ENCODE measurements around the gene AP2A2. TPM values are rescaled to one million over a fixed set of nuclear protein-coding genes. Genes with fewer than 3 reads are reported as not detected.
A peak's percentile ranks its signal among the peaks of the same experiment; 100 is the strongest.

The AP2A2 gene
- total and polyA plus RNA-seq, 5 donors: 22.4 to 55.0 (median 48.9) TPM

DNA sequence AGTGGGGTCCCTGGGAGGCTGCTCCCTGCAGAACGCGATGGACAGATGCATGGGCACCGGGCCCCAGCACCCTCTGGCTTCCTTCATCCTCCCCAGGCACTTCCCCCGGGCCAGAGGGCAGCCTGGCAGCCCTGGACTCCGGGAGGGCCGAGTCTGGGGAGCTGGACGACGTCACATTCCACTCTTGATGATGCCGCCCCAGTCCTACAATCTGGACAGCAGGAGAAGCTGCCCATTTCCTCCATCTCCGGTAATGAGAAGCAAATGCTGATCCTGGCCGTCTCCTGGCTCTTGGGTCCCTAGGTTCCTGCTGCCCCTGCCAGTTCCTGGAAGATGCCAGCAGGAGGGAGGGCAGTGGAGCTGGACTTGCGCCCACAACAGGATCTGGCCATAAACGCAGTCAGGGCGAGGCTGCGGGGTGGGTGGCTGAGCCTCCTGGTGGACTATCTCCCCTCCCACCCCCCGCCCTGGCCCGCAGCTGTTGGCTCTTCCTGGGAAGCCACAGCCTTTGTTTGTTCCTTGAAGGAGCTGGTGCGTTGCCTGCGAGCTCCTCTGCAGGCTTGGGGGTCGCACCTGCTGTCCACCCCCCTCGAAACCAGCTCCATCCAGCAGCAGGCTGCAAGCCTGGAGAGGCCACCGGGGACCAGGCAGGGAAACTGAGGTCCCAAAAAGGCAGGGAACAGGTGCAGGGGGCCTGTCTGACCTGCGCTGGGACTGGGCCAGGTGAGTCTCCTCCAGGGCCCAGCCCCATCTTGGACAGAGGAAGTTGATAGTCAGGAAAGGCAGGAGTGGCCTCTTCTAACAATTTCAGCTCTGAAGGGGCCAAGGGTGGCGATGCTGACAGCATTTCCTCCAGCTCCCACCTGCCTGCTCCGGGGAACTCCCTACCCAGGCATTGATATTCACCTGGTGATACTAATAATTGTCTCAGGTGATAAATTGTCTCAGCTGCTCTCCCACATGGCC, 128.8 kb downstream of the AP2A2 start:
- Histone ChIP-seq H3K9me3 (ENCODE audit: control insufficient read depth, low read length) (no peaks in the 10 kb centered on the region), H3K27ac (ENCODE audit: low read length) (no peak overlapping the region), H3K4me3 (ENCODE audit: low read length) (no peak overlapping the region), H3K4me1 (ENCODE audit: control insufficient read depth, insufficient read depth, low read length) (no peaks in the 10 kb centered on the region), H3K27me3 (ENCODE audit: control insufficient read depth, insufficient read depth) (no peaks in the 10 kb centered on the region)
- no peak for ATAC-seq
- 46% methylated on average over 25 of the region's 25 CpGs for WGBS
- intact Hi-C loops (cut with DNase I): loop anchor here in 2 of 4 donors (5.0 to 10.0 kb wide), 2 partner anchors 200 to 202 kb away; no protein-coding TSS in a partner anchor
- peak in 2 of 3 donors; percentile 11 to 35 for DNase-seq

GRCh38 chr11:1055109-1055703, 129.5 kb downstream of the AP2A2 start:
- intact Hi-C loops (cut with DNase I): loop anchor here in 1 of 4 donors (10.0 kb wide), 1 partner anchor 200 kb away; no protein-coding TSS in a partner anchor
- DNase-seq (peak in 1 of 3 donors; percentile 39), ATAC-seq (no peak)
- Histone ChIP-seq H3K27ac (ENCODE audit: low read length) (no peak overlapping the region), H3K9me3 (ENCODE audit: control insufficient read depth, low read length) (no peaks in the 10 kb centered on the region), H3K4me1 (ENCODE audit: control insufficient read depth, insufficient read depth, low read length) (no peaks in the 10 kb centered on the region), H3K27me3 (ENCODE audit: control insufficient read depth, insufficient read depth) (no peaks in the 10 kb centered on the region), H3K4me3 (ENCODE audit: low read length) (no peak overlapping the region)
- 90% methylated on average over 17 of the region's 17 CpGs for WGBS

DNA sequence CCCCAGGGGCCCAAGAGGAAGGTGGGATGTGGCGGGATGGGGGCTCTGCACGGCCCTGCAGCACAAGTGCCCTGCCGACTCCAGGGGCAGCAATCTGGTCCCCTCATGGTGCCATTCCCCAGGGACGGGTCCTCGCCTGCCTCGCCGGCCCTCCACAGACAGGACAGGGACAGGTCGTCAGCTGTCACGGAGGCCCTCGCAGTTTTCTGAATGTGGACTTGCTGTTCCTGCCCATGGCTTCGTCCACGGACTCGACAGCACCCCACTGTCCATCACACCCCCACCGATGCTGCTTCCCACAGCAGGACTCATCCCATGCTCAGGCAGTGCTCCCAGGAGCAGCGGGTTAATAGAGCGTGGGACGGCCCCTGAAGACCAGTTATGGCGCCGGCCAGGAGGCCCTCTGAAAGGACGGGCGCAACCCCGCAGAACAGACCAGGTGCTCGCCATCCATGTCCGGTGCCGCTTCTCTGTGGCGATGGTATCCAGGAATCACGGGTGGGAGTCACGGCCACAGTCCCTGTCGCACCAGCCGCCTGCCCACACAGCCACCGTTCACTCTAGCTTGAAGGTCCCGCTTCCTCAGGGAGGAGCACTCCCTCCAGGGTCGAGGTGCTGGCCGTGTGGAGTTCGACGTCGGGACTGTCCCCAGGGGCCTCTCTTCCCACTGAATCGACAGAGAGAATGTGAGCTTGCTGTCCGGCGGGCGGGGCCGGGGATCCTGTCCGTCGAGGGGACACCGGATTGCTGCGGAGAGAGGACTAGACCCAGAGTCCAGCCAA, 130.5 kb downstream of the AP2A2 start:
- intact Hi-C loops (cut with DNase I): loop anchor here in 1 of 4 donors (10.0 kb wide), 1 partner anchor 201 kb away; no protein-coding TSS in a partner anchor
- no peaks in the 10 kb centered on the region for H3K9me3 ChIP-seq (ENCODE audit: control insufficient read depth, low read length)
- no peak overlapping the region for H3K4me3 ChIP-seq (ENCODE audit: low read length)
- H3K27me3 ChIP-seq (ENCODE audit: control insufficient read depth, insufficient read depth): no peaks in the 10 kb centered on the region
- ATAC-seq (no peak), DNase-seq (peak; percentile 12 to 35 (median 27))
- no peak overlapping the region for H3K27ac ChIP-seq (ENCODE audit: low read length)
- H3K4me1 ChIP-seq (ENCODE audit: control insufficient read depth, insufficient read depth, low read length): no peaks in the 10 kb centered on the region
- 79% methylated on average over 46 of the region's 46 CpGs for WGBS

GRCh38 chr11:1057806-1058205, 132.1 kb downstream of the AP2A2 start:
- ATAC-seq (no peak), DNase-seq (peak in 1 of 3 donors; percentile 27)
- no peaks in the 10 kb centered on the region for H3K4me1 ChIP-seq (ENCODE audit: control insufficient read depth, insufficient read depth, low read length)
- no peaks in the 10 kb centered on the region for H3K27me3 ChIP-seq (ENCODE audit: control insufficient read depth, insufficient read depth)
- H3K27ac ChIP-seq (ENCODE audit: low read length): no peak overlapping the region
- peaks cover 2% of the 10 kb centered on the region for H3K9me3 ChIP-seq (ENCODE audit: control insufficient read depth, low read length)
- intact Hi-C loops (cut with DNase I): loop anchor here in 1 of 4 donors (10.0 kb wide), 1 partner anchor 203 kb away; no protein-coding TSS in a partner anchor
- H3K4me3 ChIP-seq (ENCODE audit: low read length): no peak overlapping the region
- 86% methylated on average over 16 of the region's 16 CpGs for WGBS

DNA sequence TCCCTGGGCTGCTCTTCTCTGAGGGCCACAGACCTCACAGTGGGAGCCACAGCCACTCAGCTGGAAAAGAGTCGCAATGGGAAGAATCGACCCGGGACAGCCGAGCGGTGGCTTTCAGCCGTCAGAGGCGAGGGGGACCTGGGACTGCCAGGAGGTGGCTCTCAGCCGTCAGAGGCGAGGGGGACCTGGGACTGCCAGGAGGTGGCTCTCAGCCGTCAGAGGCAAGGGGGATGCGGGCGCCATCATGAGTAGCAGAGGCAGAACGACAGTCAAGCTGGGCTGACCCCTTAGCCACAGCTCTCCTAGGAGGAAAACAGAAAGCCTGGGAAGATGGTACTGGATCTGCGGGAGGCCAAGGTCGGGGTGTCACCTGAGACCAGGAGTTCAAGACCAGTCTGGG, 134.1 kb downstream of the AP2A2 start:
- Histone ChIP-seq H3K4me3 (ENCODE audit: low read length) (no peak overlapping the region), H3K27me3 (ENCODE audit: control insufficient read depth, insufficient read depth) (no peaks in the 10 kb centered on the region), H3K4me1 (ENCODE audit: control insufficient read depth, insufficient read depth, low read length) (no peaks in the 10 kb centered on the region), H3K9me3 (ENCODE audit: control insufficient read depth, low read length) (peaks cover 2% of the 10 kb centered on the region), H3K27ac (ENCODE audit: low read length) (no peak overlapping the region)
- intact Hi-C loops (cut with DNase I): loop anchor here in 1 of 4 donors (10.0 kb wide), 1 partner anchor 205 kb away; no protein-coding TSS in a partner anchor
- DNase-seq (peak in 1 of 3 donors; percentile 27), ATAC-seq (no peak)
- 65% methylated on average over 15 of the region's 15 CpGs for WGBS

GRCh38 chr11:1060410-1060809, 134.7 kb downstream of the AP2A2 start:
- Histone ChIP-seq H3K27me3 (ENCODE audit: control insufficient read depth, insufficient read depth) (no peaks in the 10 kb centered on the region), H3K4me3 (ENCODE audit: low read length) (no peak overlapping the region), H3K27ac (ENCODE audit: low read length) (no peak overlapping the region), H3K9me3 (ENCODE audit: control insufficient read depth, low read length) (peaks cover 2% of the 10 kb centered on the region), H3K4me1 (ENCODE audit: control insufficient read depth, insufficient read depth, low read length) (no peaks in the 10 kb centered on the region)
- WGBS: 89% methylated on average over 16 of the region's 16 CpGs
- ATAC-seq (no peak), DNase-seq (peak in 2 of 3 donors; percentile 7 to 43)
- intact Hi-C loops (cut with DNase I): no loop called here

GRCh38 chr11:1060852-1061616, 135.4 kb downstream of the AP2A2 start:
- whole genome bisulfite sequencing: 68% methylated on average over 18 of the region's 18 CpGs
- Histone ChIP-seq H3K27ac (ENCODE audit: low read length) (no peak overlapping the region), H3K4me1 (ENCODE audit: control insufficient read depth, insufficient read depth, low read length) (no peaks in the 10 kb centered on the region), H3K9me3 (ENCODE audit: control insufficient read depth, low read length) (peaks cover 2% of the 10 kb centered on the region), H3K4me3 (ENCODE audit: low read length) (no peak overlapping the region), H3K27me3 (ENCODE audit: control insufficient read depth, insufficient read depth) (no peaks in the 10 kb centered on the region)
- peak in 2 of 3 donors; percentile 22 to 43 for DNase-seq
- intact Hi-C loops (cut with DNase I): no loop called here
- ATAC-seq: peak; percentile 64 to 74

Other genes with a start within 250 kb of the AP2A2 start
- gene DEAF1, start 230.6 kb upstream of the AP2A2 start, total RNA-seq: 10 to 100 TPM; 18.2 to 25.2 (median 22.6) TPM
- 17.5 TPM for gene DEAF1, start 230.6 kb upstream of the AP2A2 start, polyA plus RNA-seq
- 10 to 100 TPM; 12.6 to 16.4 (median 14.3) TPM for gene TMEM80, start 230.1 kb upstream of the AP2A2 start, total RNA-seq
- 17.6 TPM for gene TMEM80, start 230.1 kb upstream of the AP2A2 start, polyA plus RNA-seq
- 1 to 10 TPM; 5.5 to 8.2 (median 6.3) TPM for gene EPS8L2, start 219.6 kb upstream of the AP2A2 start, total RNA-seq
- gene EPS8L2, start 219.6 kb upstream of the AP2A2 start, polyA plus RNA-seq: 3.1 TPM
- gene TALDO1, start 178.4 kb upstream of the AP2A2 start, total RNA-seq: 10 to 100 TPM; 84.7 to 99.9 (median 94.9) TPM
- 82.3 TPM for gene TALDO1, start 178.4 kb upstream of the AP2A2 start, polyA plus RNA-seq
- gene GATD1, start 148.4 kb upstream of the AP2A2 start, total RNA-seq: 10 to 100 TPM; 30.0 to 34.5 (median 30.8) TPM
- gene GATD1, start 148.4 kb upstream of the AP2A2 start, polyA plus RNA-seq: 26.7 TPM
- gene CEND1, start 135.8 kb upstream of the AP2A2 start, total RNA-seq: under 1 TPM in 3 of 4 donors, not detected in 1; 0.15 to 0.37 (median 0.28) TPM
- gene CEND1, start 135.8 kb upstream of the AP2A2 start, polyA plus RNA-seq: 0.59 TPM
- gene SLC25A22, start 127.6 kb upstream of the AP2A2 start, total RNA-seq: 1 to 10 TPM; 3.8 to 9.0 (median 6.5) TPM
- 4.1 TPM for gene SLC25A22, start 127.6 kb upstream of the AP2A2 start, polyA plus RNA-seq
- 1 to 10 TPM; 5.6 to 9.6 (median 8.9) TPM for gene PIDD1, start 120.6 kb upstream of the AP2A2 start, total RNA-seq
- 10.4 TPM for gene PIDD1, start 120.6 kb upstream of the AP2A2 start, polyA plus RNA-seq
- gene RPLP2, start 115.9 kb upstream of the AP2A2 start, total RNA-seq: 1,000 to 10,000 TPM in 3 of 4 donors, 100 to 1,000 TPM in 1; 949 to 1,291 (median 1,094) TPM
- gene RPLP2, start 115.9 kb upstream of the AP2A2 start, polyA plus RNA-seq: 859 TPM
- 100 to 1,000 TPM; 145 to 193 (median 177) TPM for gene PNPLA2, start 107.0 kb upstream of the AP2A2 start, total RNA-seq
- 147 TPM for gene PNPLA2, start 107.0 kb upstream of the AP2A2 start, polyA plus RNA-seq
- gene CRACR2B, start 98.0 kb upstream of the AP2A2 start, total RNA-seq: 10 to 100 TPM; 18.9 to 26.4 (median 21.0) TPM
- 42.6 TPM for gene CRACR2B, start 98.0 kb upstream of the AP2A2 start, polyA plus RNA-seq
- 100 to 1,000 TPM; 406 to 517 (median 443) TPM for gene CD151, start 92.9 kb upstream of the AP2A2 start, total RNA-seq
- gene CD151, start 92.9 kb upstream of the AP2A2 start, polyA plus RNA-seq: 671 TPM
- 100 to 1,000 TPM; 147 to 223 (median 191) TPM for gene POLR2L, start 83.3 kb upstream of the AP2A2 start, total RNA-seq
- gene POLR2L, start 83.3 kb upstream of the AP2A2 start, polyA plus RNA-seq: 278 TPM
- 10 to 100 TPM; 36.6 to 45.1 (median 40.4) TPM for gene TSPAN4, start 83.0 kb upstream of the AP2A2 start, total RNA-seq
- gene TSPAN4, start 83.0 kb upstream of the AP2A2 start, polyA plus RNA-seq: 41.3 TPM
- 10 to 100 TPM; 60.1 to 70.5 (median 65.8) TPM for gene CHID1, start 15.1 kb upstream of the AP2A2 start, total RNA-seq
- gene CHID1, start 15.1 kb upstream of the AP2A2 start, polyA plus RNA-seq: 48.9 TPM
- gene MUC6, start 110.8 kb downstream of the AP2A2 start, total RNA-seq: not detected
- gene MUC6, start 110.8 kb downstream of the AP2A2 start, polyA plus RNA-seq: 0.05 TPM
- under 1 TPM in 1 of 4 donors, not detected in 3; 0.03 TPM for gene MUC2, start 149.0 kb downstream of the AP2A2 start, total RNA-seq
- 0.02 TPM for gene MUC2, start 149.0 kb downstream of the AP2A2 start, polyA plus RNA-seq
- not detected for gene MUC5AC, start 232.1 kb downstream of the AP2A2 start, total RNA-seq
- not detected for gene MUC5AC, start 232.1 kb downstream of the AP2A2 start, polyA plus RNA-seq

All from right cardiac atrium (tissue), 5 donors.